H1 (cell line): Measurements from ENCODE around the gene VGLL3. TPM values are rescaled to one million over a fixed set of nuclear protein-coding genes. Genes with fewer than 3 reads are reported as not detected.

Experiments
- CTCF ChIA-PET: fragments of 300-600 bp; sonication (Branson Sonifier 250); formaldehyde crosslinking; loops from one replicate; lab custom pipeline; 2021; ENCODE audit not compliant: partially characterized antibody; lab: Charles Lee
- POLR2A ChIA-PET: fragments of 300-600 bp; sonication (Branson Sonifier 250); formaldehyde crosslinking; loops from one replicate; lab custom pipeline; 2021; ENCODE audit warnings: inconsistent platforms; ENCODE audit not compliant: partially characterized antibody; lab: Charles Lee
- DNase-seq, 2 experiments: peaks; one replicate each; pipeline versions ENCODE4 v3.0.0 to v3.0.0-alpha.2; 2010 to 2022; ENCODE audit warnings: low spot score in 2 of 2, low read depth in 1 of 2, mixed read lengths in 1 of 2
- FAIRE-seq: peaks from 2 replicates; lab custom pipeline; 2011; peaks lifted over from hg19 to GRCh38; lab: Jason Lieb, UNC
- H2AFZ ChIP-seq: 2 replicates; pipeline ENCODE4 v1.8.1; 2012; ENCODE audit warnings: low read length, inconsistent platforms
- H2AK5ac ChIP-seq: 2 replicates; pipeline ENCODE4 v1.6.1; 2013; ENCODE audit warnings: low read depth, low read length
- H2BK120ac ChIP-seq: replicated peaks from 2 replicates; pipeline ENCODE3; 2013; ENCODE audit warnings: low read depth, low read length, inconsistent platforms
- H2BK12ac ChIP-seq: 2 replicates; pipeline ENCODE4 v1.6.1; 2013; ENCODE audit warnings: low read depth, low read length
- H2BK15ac ChIP-seq: 2 replicates; pipeline ENCODE4 v1.6.1; 2013; ENCODE audit warnings: low read length
- H2BK20ac ChIP-seq: 2 replicates; pipeline ENCODE4 v1.6.1; 2013; ENCODE audit warnings: low read length
- H2BK5ac ChIP-seq: 2 replicates; pipeline ENCODE4 v1.6.1; 2013; ENCODE audit warnings: low read depth, low read length
- H3K14ac ChIP-seq: 2 replicates; pipeline ENCODE4 v1.6.1; 2013; ENCODE audit warnings: inconsistent platforms; ENCODE audit not compliant: insufficient read length
- H3K18ac ChIP-seq: 2 replicates; pipeline ENCODE4 v1.6.1; 2013; ENCODE audit warnings: low read length; ENCODE audit errors: extremely low read depth
- H3K23ac ChIP-seq: 2 replicates; pipeline ENCODE4 v1.6.1; 2013; ENCODE audit warnings: inconsistent platforms; ENCODE audit not compliant: insufficient read length
- H3K23me2 ChIP-seq: 2 replicates; pipeline ENCODE4 v1.6.1; 2013; ENCODE audit warnings: low read depth, low read length
- H3K27ac ChIP-seq: 2 replicates; pipeline ENCODE4 v1.6.1; 2011; ENCODE audit warnings: low read depth, low read length, inconsistent platforms
- H3K27me3 ChIP-seq, 4 experiments: replicated peaks in 1 of 4; 1 replicate in 1 of 4; 2 replicates in 3 of 4; pipeline versions ENCODE4 v1.6.1 to v1.8.1; 2011 to 2013; ENCODE audit warnings: low read length in 3 of 4, mild to moderate bottlenecking in 3 of 4, inconsistent platforms in 2 of 4, mixed read lengths in 2 of 4, moderate library complexity in 1 of 4; ENCODE audit not compliant: control insufficient read depth in 3 of 4, insufficient read depth in 3 of 4; ENCODE audit errors: extremely low read depth in 1 of 4
- H3K36me3 ChIP-seq, 4 experiments: 2 replicates each; pipeline versions ENCODE4 v1.6.1 to v1.8.1; 2011 to 2013; ENCODE audit warnings: mild to moderate bottlenecking in 4 of 4, low read length in 3 of 4, moderate library complexity in 2 of 4, control low read depth in 1 of 4, inconsistent platforms in 1 of 4; ENCODE audit not compliant: insufficient read depth in 4 of 4, control insufficient read depth in 2 of 4
- H3K4ac ChIP-seq: replicated peaks from 2 replicates; pipeline ENCODE3; 2013; ENCODE audit warnings: low read length, low read depth, mixed read lengths, inconsistent platforms; ENCODE audit not compliant: insufficient read length
- H3K4me1 ChIP-seq, 4 experiments: replicated peaks in 1 of 4; 1 replicate in 1 of 4; 2 replicates in 3 of 4; pipeline versions ENCODE4 v1.6.1 to v1.8.1; 2011 to 2013; ENCODE audit warnings: low read length in 3 of 4, inconsistent platforms in 2 of 4, mixed read lengths in 1 of 4; ENCODE audit not compliant: insufficient read depth in 4 of 4, control insufficient read depth in 3 of 4
- H3K4me2 ChIP-seq, 2 experiments: 2 replicates each; pipeline versions ENCODE4 v1.6.1 to v1.8.1; 2011 to 2013; ENCODE audit warnings: low read depth in 2 of 2, low read length in 2 of 2, control low read depth in 1 of 2, inconsistent platforms in 1 of 2, mild to moderate bottlenecking in 1 of 2; ENCODE audit not compliant: insufficient read depth in 1 of 2
- H3K4me3 ChIP-seq, 4 experiments: fragments of 200-600, 300-600 bp in 1 of 4; sonication (generic), shearing (Covaris generic), sonication (Bioruptor Twin) in 1 of 4; 2 replicates each; pipeline versions ENCODE4 v1.5.1 to v1.8.1; 2011 to 2016; ENCODE audit warnings: low read length in 4 of 4, low read depth in 3 of 4, control low read depth in 2 of 4, inconsistent platforms in 2 of 4, mild to moderate bottlenecking in 2 of 4, mixed read lengths in 1 of 4, moderate library complexity in 1 of 4; ENCODE audit not compliant: insufficient read depth in 2 of 4; ENCODE audit errors: extremely low read depth in 1 of 4
- H3K56ac ChIP-seq: replicated peaks from 2 replicates; pipeline ENCODE3; 2013; ENCODE audit warnings: low read depth, mild to moderate bottlenecking, mixed read lengths, low read length, inconsistent platforms; ENCODE audit not compliant: insufficient read length
- H3K79me1 ChIP-seq: 2 replicates; pipeline ENCODE4 v1.6.1; 2013; ENCODE audit warnings: low read depth, low read length, control low read depth
- H3K79me2 ChIP-seq, 2 experiments: 2 replicates each; pipeline versions ENCODE4 v1.6.1 to v1.8.1; 2012 to 2013; ENCODE audit warnings: low read length in 2 of 2, mild to moderate bottlenecking in 2 of 2, inconsistent platforms in 1 of 2; ENCODE audit not compliant: insufficient read depth in 2 of 2, control insufficient read depth in 1 of 2
- H3K9ac ChIP-seq, 4 experiments: replicated peaks in 1 of 4; 1 replicate in 1 of 4; 2 replicates in 3 of 4; pipeline versions ENCODE4 v1.6.1 to v1.8.1; 2011 to 2013; ENCODE audit warnings: low read depth in 3 of 4, low read length in 3 of 4, control low read depth in 2 of 4, mild to moderate bottlenecking in 2 of 4, moderate library complexity in 2 of 4, inconsistent platforms in 1 of 4; ENCODE audit errors: extremely low read depth in 1 of 4
- H3K9me3 ChIP-seq, 2 experiments: 2 replicates each; pipeline versions ENCODE4 v1.6.1 to v1.8.1; 2012 to 2013; ENCODE audit warnings: mild to moderate bottlenecking in 2 of 2, moderate library complexity in 2 of 2, control low read depth in 1 of 2, inconsistent platforms in 1 of 2, low read depth in 1 of 2, low read length in 1 of 2, mixed read lengths in 1 of 2; ENCODE audit not compliant: insufficient read depth in 2 of 2
- H4K20me1 ChIP-seq, 2 experiments: replicated peaks in 1 of 2; 2 replicates each; pipeline versions ENCODE3 to v1.8.1; 2011 to 2013; ENCODE audit warnings: inconsistent platforms in 2 of 2, low read length in 2 of 2, mild to moderate bottlenecking in 1 of 2; ENCODE audit not compliant: insufficient read depth in 2 of 2, control insufficient read depth in 1 of 2
- H4K5ac ChIP-seq: 2 replicates; pipeline ENCODE4 v1.6.1; 2013; ENCODE audit warnings: low read length, low read depth, mixed read lengths, inconsistent platforms; ENCODE audit not compliant: insufficient read length
- H4K8ac ChIP-seq: 2 replicates; pipeline ENCODE4 v1.8.0; 2013; ENCODE audit warnings: mild to moderate bottlenecking, moderate library complexity, low read length, inconsistent platforms; ENCODE audit not compliant: insufficient read depth; ENCODE audit errors: extremely low read depth
- H4K91ac ChIP-seq: replicated peaks from 2 replicates; pipeline ENCODE3; 2013; ENCODE audit warnings: low read length, mixed read lengths, inconsistent platforms; ENCODE audit not compliant: insufficient read length
- CREB1 ChIP-seq: IDR thresholded peaks from 2 replicates; pipeline ENCODE4 v1.6.1; 2012; ENCODE audit warnings: inconsistent platforms
- JUN ChIP-seq: IDR thresholded peaks from 2 replicates; pipeline ENCODE4 v1.6.1; 2011; ENCODE audit warnings: low read depth, mild to moderate bottlenecking, improper control_type of control experiment, low read length
- KDM4A ChIP-seq: IDR thresholded peaks from one replicate; pipeline ENCODE4 v1.7.1; 2012; ENCODE audit warnings: low read depth, mild to moderate bottlenecking, moderate library complexity, low read length, inconsistent platforms; ENCODE audit not compliant: severe bottlenecking
- RNF2 ChIP-seq: fragments of 200-900, 300-1000 bp; sonication (generic); IDR thresholded peaks from 2 replicates; pipeline ENCODE4 v1.7.1; 2016; ENCODE audit warnings: borderline replicate concordance, low read depth, mild to moderate bottlenecking, antibody characterized with exemption, low read length; ENCODE audit not compliant: poor library complexity, severe bottlenecking; ENCODE audit errors: missing control alignments
- SAP30 ChIP-seq: fragments of 300-600 bp; sonication (generic); IDR thresholded peaks from 2 replicates; pipeline ENCODE4 v1.7.1; 2012; ENCODE audit warnings: low read length, moderate library complexity, mild to moderate bottlenecking, inconsistent platforms; ENCODE audit not compliant: insufficient read depth, insufficient replicate concordance
- SUZ12 ChIP-seq: fragments of 200-600 bp; sonication (generic); IDR thresholded peaks from 2 replicates; pipeline ENCODE4 v1.6.1; 2012; ENCODE audit warnings: mild to moderate bottlenecking, inconsistent platforms, low read length, moderate library complexity, mixed read lengths
- TAF1 ChIP-seq: IDR thresholded peaks from 2 replicates; pipeline ENCODE4 v1.6.1; 2011; ENCODE audit warnings: mild to moderate bottlenecking, low read depth, low read length
- TBP ChIP-seq: IDR thresholded peaks from 2 replicates; pipeline ENCODE4 v1.6.1; 2011; ENCODE audit warnings: low read depth, low read length, improper control_type of control experiment
- WGBS, 2 experiments: shearing (Covaris generic) in 1 of 2; methylation state at CpG; one replicate each; pipeline versions ENCODE4 v1.1.6 to v1.1.7; 2013 to 2015; ENCODE audit warnings: low lambda C conversion rate in 2 of 2, mixed read lengths in 2 of 2, inconsistent platforms in 1 of 2, low coverage in 1 of 2, missing lambda C conversion rate in 1 of 2; ENCODE audit not compliant: insufficient replicate concordance in 2 of 2, insufficient coverage in 1 of 2, insufficient read length in 1 of 2; ENCODE audit errors: extremely low coverage in 1 of 2, missing lambda C conversion rate in 1 of 2; 5-methylcytosine and 5-hydroxymethylcytosine counted together
- polyA plus RNA-seq, 7 experiments: library from polyadenylated mRNA; depleted of rRNA in 3 of 7; stranded (reverse) in 5 of 7; unstranded in 2 of 7; fragments of >200 nt in 5 of 7; fragments of 200-250 nt in 2 of 7; gene quantifications; 1 replicate in 5 of 7; 2 replicates in 1 of 7; 4 replicates in 1 of 7; pipeline versions ENCODE4 v1.2.1 to v1.2.3, GENCODE V29; 2011 to 2013; ENCODE audit warnings: missing spikeins in 2 of 7, mixed read lengths in 2 of 7
- total RNA-seq: library from RNA; stranded (reverse); fragmentation: NEBNext Ultra II Directional; extraction: Animal tissue kit (Norgen Biotek cat#: 25700); gene quantifications from 2 replicates; pipeline ENCODE4 v1.2.1, GENCODE V29; 2021

The VGLL3 gene
- total and polyA plus RNA-seq, 2 of the 8 experiments (the other 6 are each of a cell fraction or from before 2014, with no cell fraction given): 13.4 to 24.2 TPM

GRCh38 chr3:87001473-87002098, 10.6 kb upstream of the VGLL3 start:
- no peaks in the 10 kb centered on the region for H4K20me1 ChIP-seq
- ChIA-PET CTCF (no interaction called here), POLR2A (no interaction called here)
- WGBS, 2 experiments: 60% methylated on average over 4 of the region's 4 CpGs; no CpG with 5 or more reads in 1 of the 2 experiments
- H3K4me1 ChIP-seq: no peaks in the 10 kb centered on the region
- no peaks in the 10 kb centered on the region for H3K23me2 ChIP-seq
- H4K91ac ChIP-seq: no peak overlapping the region
- H2AK5ac ChIP-seq: no peak overlapping the region
- H3K4ac ChIP-seq: no peak overlapping the region
- no peak overlapping the region for H2BK120ac ChIP-seq
- H2BK5ac ChIP-seq: no peak overlapping the region
- no peak overlapping the region for H3K18ac ChIP-seq
- FAIRE-seq: no peak
- H3K27me3 ChIP-seq: no peaks in the 10 kb centered on the region
- H2BK15ac ChIP-seq: no peak overlapping the region
- H3K27ac ChIP-seq: no peak overlapping the region
- no peak overlapping the region for H3K9ac ChIP-seq
- H3K4me2 ChIP-seq: no peak overlapping the region
- no peak overlapping the region for H3K4me3 ChIP-seq
- TF ChIP-seq TBP (no peak), RNF2 (no peak), CREB1 (no peak), KDM4A (no peak), TAF1 (no peak), SAP30 (no peak), SUZ12 (no peak), JUN (no peak)
- H3K9me3 ChIP-seq: no peaks in the 10 kb centered on the region
- no peak overlapping the region for H3K56ac ChIP-seq
- H3K79me1 ChIP-seq: no peaks in the 10 kb centered on the region
- no peak overlapping the region for H2BK12ac ChIP-seq
- H3K79me2 ChIP-seq: no peaks in the 10 kb centered on the region
- H2AFZ ChIP-seq: no peak overlapping the region
- no peak for DNase-seq
- H3K36me3 ChIP-seq: no peaks in the 10 kb centered on the region
- no peak overlapping the region for H2BK20ac ChIP-seq
- no peak overlapping the region for H4K5ac ChIP-seq
- H4K8ac ChIP-seq: no peak overlapping the region
- no peak overlapping the region for H3K14ac ChIP-seq
- no peak overlapping the region for H3K23ac ChIP-seq
